Measurements from ENCODE around the gene JTB.

DNA sequence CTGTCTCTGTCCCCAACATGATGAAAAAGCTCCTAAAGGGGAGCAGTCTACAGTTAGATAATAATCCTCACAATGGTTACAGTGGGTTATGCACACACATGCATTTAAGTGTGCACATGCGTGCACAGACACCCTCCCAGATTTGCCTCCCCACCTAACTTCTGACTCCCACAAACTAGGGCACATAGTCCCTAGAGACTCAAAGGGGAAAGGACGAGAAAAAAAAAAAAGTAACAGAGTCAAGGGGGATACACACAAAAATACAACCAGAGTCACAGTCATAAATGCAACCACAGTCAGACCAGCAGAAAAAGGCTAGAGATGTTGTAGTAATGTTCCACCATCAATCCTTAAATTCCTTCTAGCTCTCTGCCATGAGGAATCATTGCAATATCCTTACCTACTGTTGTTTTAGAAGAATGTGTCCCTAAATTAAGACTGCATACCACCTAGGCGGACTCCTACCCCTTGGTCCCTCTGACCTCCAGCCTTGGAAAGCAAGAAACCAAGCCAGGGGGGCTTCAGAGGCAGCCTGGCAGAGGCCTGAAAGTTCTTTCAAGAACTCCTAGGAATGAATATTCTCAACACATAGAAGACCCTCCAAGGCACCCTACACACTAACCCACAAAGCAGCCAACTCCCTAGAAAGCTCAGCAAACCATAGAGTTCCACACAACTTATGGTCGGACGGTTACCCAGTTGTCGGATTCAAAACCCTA is 20.3 kb downstream of the JTB start:
- TF ChIP-seq, protein P1, sequence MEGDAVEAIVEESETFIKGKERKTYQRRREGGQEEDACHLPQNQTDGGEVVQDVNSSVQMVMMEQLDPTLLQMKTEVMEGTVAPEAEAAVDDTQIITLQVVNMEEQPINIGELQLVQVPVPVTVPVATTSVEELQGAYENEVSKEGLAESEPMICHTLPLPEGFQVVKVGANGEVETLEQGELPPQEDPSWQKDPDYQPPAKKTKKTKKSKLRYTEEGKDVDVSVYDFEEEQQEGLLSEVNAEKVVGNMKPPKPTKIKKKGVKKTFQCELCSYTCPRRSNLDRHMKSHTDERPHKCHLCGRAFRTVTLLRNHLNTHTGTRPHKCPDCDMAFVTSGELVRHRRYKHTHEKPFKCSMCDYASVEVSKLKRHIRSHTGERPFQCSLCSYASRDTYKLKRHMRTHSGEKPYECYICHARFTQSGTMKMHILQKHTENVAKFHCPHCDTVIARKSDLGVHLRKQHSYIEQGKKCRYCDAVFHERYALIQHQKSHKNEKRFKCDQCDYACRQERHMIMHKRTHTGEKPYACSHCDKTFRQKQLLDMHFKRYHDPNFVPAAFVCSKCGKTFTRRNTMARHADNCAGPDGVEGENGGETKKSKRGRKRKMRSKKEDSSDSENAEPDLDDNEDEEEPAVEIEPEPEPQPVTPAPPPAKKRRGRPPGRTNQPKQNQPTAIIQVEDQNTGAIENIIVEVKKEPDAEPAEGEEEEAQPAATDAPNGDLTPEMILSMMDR (IDR thresholded peaks at IDR 0.05 in 2 of 3, conservative IDR thresholded peaks at IDR 0.05 in 1 of 3; ENCODE audit: borderline replicate concordance in 1 of 3, insufficient read depth in 1 of 3, low read depth in 2 of 3, low read length in 2 of 3): no peak
- TF ChIP-seq, protein P2, sequence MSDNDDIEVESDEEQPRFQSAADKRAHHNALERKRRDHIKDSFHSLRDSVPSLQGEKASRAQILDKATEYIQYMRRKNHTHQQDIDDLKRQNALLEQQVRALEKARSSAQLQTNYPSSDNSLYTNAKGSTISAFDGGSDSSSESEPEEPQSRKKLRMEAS (IDR thresholded peaks at IDR 0.05): no peak
- TF ChIP-seq EZH2 (IDR thresholded peaks at IDR 0.05) (no peak), POLR2A (IDR thresholded peaks at IDR 0.05; ENCODE audit: borderline replicate concordance, extremely low read depth, insufficient read depth, insufficient read length) (no peak), SIN3A (IDR thresholded peaks at IDR 0.05; ENCODE audit: low read depth) (no peak), EZH2phosphoT487 (IDR thresholded peaks at IDR 0.05; ENCODE audit: borderline replicate concordance) (no peak), ZFX (IDR thresholded peaks at IDR 0.05) (no peak), JUND (IDR thresholded peaks at IDR 0.05) (no peak)
- TF ChIP-seq, protein P3, sequence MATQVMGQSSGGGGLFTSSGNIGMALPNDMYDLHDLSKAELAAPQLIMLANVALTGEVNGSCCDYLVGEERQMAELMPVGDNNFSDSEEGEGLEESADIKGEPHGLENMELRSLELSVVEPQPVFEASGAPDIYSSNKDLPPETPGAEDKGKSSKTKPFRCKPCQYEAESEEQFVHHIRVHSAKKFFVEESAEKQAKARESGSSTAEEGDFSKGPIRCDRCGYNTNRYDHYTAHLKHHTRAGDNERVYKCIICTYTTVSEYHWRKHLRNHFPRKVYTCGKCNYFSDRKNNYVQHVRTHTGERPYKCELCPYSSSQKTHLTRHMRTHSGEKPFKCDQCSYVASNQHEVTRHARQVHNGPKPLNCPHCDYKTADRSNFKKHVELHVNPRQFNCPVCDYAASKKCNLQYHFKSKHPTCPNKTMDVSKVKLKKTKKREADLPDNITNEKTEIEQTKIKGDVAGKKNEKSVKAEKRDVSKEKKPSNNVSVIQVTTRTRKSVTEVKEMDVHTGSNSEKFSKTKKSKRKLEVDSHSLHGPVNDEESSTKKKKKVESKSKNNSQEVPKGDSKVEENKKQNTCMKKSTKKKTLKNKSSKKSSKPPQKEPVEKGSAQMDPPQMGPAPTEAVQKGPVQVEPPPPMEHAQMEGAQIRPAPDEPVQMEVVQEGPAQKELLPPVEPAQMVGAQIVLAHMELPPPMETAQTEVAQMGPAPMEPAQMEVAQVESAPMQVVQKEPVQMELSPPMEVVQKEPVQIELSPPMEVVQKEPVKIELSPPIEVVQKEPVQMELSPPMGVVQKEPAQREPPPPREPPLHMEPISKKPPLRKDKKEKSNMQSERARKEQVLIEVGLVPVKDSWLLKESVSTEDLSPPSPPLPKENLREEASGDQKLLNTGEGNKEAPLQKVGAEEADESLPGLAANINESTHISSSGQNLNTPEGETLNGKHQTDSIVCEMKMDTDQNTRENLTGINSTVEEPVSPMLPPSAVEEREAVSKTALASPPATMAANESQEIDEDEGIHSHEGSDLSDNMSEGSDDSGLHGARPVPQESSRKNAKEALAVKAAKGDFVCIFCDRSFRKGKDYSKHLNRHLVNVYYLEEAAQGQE (IDR thresholded peaks at IDR 0.05; ENCODE audit: low read depth): no peak

All from HCT116 (cell line).